Mesodermal cell (in vitro differentiated cells): ENCODE data around the gene PLCB4.

Experiments used
- H3K27ac ChIP-seq: 2 replicates; pipeline ENCODE4 v1.7.0; 2013; ENCODE audit warnings: mild to moderate bottlenecking, low read depth, low read length, moderate library complexity; ENCODE audit not compliant: severe bottlenecking
- H3K36me3 ChIP-seq: 2 replicates; pipeline ENCODE4 v1.7.1; 2013; ENCODE audit warnings: mild to moderate bottlenecking, low read length, moderate library complexity; ENCODE audit not compliant: control insufficient read depth, insufficient read depth
- H3K4me1 ChIP-seq: one replicate; pipeline ENCODE4 v1.7.1; 2013; ENCODE audit warnings: mild to moderate bottlenecking, low read length; ENCODE audit not compliant: insufficient read depth, control insufficient read depth, poor library complexity, severe bottlenecking
- H3K4me3 ChIP-seq: 2 replicates; pipeline ENCODE4 v1.7.0; 2013; ENCODE audit warnings: low read length, control low read depth, mild to moderate bottlenecking; ENCODE audit not compliant: insufficient read depth, poor library complexity, severe bottlenecking; ENCODE audit errors: extremely low read depth
- H3K9me3 ChIP-seq: 2 replicates; pipeline ENCODE4 v1.7.1; 2013; ENCODE audit warnings: mild to moderate bottlenecking, low read length, moderate library complexity; ENCODE audit not compliant: control insufficient read depth
- WGBS, 2 experiments: methylation state at CpG; one replicate each; pipeline ENCODE4 v1.1.5; 2013; ENCODE audit warnings: missing lambda C conversion rate in 2 of 2; ENCODE audit not compliant: insufficient coverage in 2 of 2; 5-methylcytosine and 5-hydroxymethylcytosine counted together

The PLCB4 gene

GRCh38 chr20:9338101-9338500, 269.2 kb downstream of the PLCB4 start:
- Histone ChIP-seq H3K4me1 (no peaks in the 10 kb centered on the region), H3K36me3 (peaks cover 10% of the 10 kb centered on the region), H3K4me3 (no peak overlapping the region), H3K27ac (no peak overlapping the region), H3K9me3 (no peaks in the 10 kb centered on the region)

GRCh38 chr20:9339708-9340107, 270.8 kb downstream of the PLCB4 start:
- peaks cover 3% of the 10 kb centered on the region for H3K4me1 ChIP-seq
- H3K36me3 ChIP-seq, result peaks cover 10% of the 10 kb centered on the region
- no peak overlapping the region for H3K27ac ChIP-seq
- H3K4me3 ChIP-seq, result no peak overlapping the region
- no CpG with 5 or more reads among the region's 3 CpGs for WGBS, 2 experiments
- no peaks in the 10 kb centered on the region for H3K9me3 ChIP-seq

- no CpG with 5 or more reads among the region's 2 CpGs for WGBS, 2 experiments
- Histone ChIP-seq H3K27ac (no peak overlapping the region), H3K9me3 (no peaks in the 10 kb centered on the region), H3K4me3 (no peak overlapping the region), H3K36me3 (peaks cover 10% of the 10 kb centered on the region), H3K4me1 (peaks cover 4% of the 10 kb centered on the region)
Measured at GRCh38 chr20:9342651-9343050, 273.8 kb downstream of the PLCB4 start.

GRCh38 chr20:9344083-9344920, 275.4 kb downstream of the PLCB4 start:
- no peaks in the 10 kb centered on the region for H3K9me3 ChIP-seq
- H3K36me3 ChIP-seq, result peaks cover 10% of the 10 kb centered on the region
- H3K4me3 ChIP-seq, result no peak overlapping the region
- 89 to 91% methylated on average over 8 to 10 of the region's 11 CpGs for WGBS, 2 experiments
- H3K4me1 ChIP-seq, result peaks cover 17% of the 10 kb centered on the region
- H3K27ac ChIP-seq, result no peak overlapping the region

GRCh38 chr20:9348316-9348715, 279.4 kb downstream of the PLCB4 start:
- 81 to 90% methylated on average over 2 to 3 of the region's 3 CpGs for WGBS, 2 experiments
- H3K4me1 ChIP-seq, result peaks cover 17% of the 10 kb centered on the region
- no peaks in the 10 kb centered on the region for H3K36me3 ChIP-seq
- H3K4me3 ChIP-seq, result no peak overlapping the region
- H3K9me3 ChIP-seq, result no peaks in the 10 kb centered on the region
- peak overlapping the region; percentile 65 for H3K27ac ChIP-seq

- Histone ChIP-seq H3K4me3 (no peak overlapping the region), H3K4me1 (peaks cover 17% of the 10 kb centered on the region), H3K9me3 (no peaks in the 10 kb centered on the region), H3K36me3 (no peaks in the 10 kb centered on the region), H3K27ac (peak overlapping the region; percentile 65)
- 77 to 78% methylated on average over 1 to 2 of the region's 2 CpGs for WGBS, 2 experiments
Measured at GRCh38 chr20:9348747-9349146, 279.9 kb downstream of the PLCB4 start.

GRCh38 chr20:9349249-9349648, 280.4 kb downstream of the PLCB4 start:
- 86 to 100% methylated on average over 1 of the region's 4 CpGs for WGBS, 2 experiments
- Histone ChIP-seq H3K36me3 (no peaks in the 10 kb centered on the region), H3K9me3 (no peaks in the 10 kb centered on the region), H3K27ac (no peak overlapping the region), H3K4me1 (peaks cover 17% of the 10 kb centered on the region), H3K4me3 (no peak overlapping the region)

GRCh38 chr20:9352739-9353138, 283.9 kb downstream of the PLCB4 start:
- no peak overlapping the region for H3K4me3 ChIP-seq
- H3K4me1 ChIP-seq, result peaks cover 12% of the 10 kb centered on the region
- H3K9me3 ChIP-seq, result no peaks in the 10 kb centered on the region
- no peak overlapping the region for H3K27ac ChIP-seq
- no peaks in the 10 kb centered on the region for H3K36me3 ChIP-seq

- H3K4me3 ChIP-seq, result no peak overlapping the region
- 63 to 100% methylated on average over 1 to 2 of the region's 2 CpGs for WGBS, 2 experiments
- no peaks in the 10 kb centered on the region for H3K36me3 ChIP-seq
- H3K9me3 ChIP-seq, result no peaks in the 10 kb centered on the region
- peaks cover 6% of the 10 kb centered on the region for H3K4me1 ChIP-seq
- H3K27ac ChIP-seq, result no peak overlapping the region
Measured at GRCh38 chr20:9353180-9353915, 284.5 kb downstream of the PLCB4 start.

- no peak overlapping the region for H3K27ac ChIP-seq
- no CpG with 5 or more reads among the region's 1 CpG for WGBS, 2 experiments
- H3K9me3 ChIP-seq, result no peaks in the 10 kb centered on the region
- no peaks in the 10 kb centered on the region for H3K36me3 ChIP-seq
- H3K4me3 ChIP-seq, result no peak overlapping the region
- H3K4me1 ChIP-seq, result peaks cover under 1% of the 10 kb centered on the region
Measured at GRCh38 chr20:9353916-9354276, 285.0 kb downstream of the PLCB4 start.

GRCh38 chr20:9354579-9354978, 285.7 kb downstream of the PLCB4 start:
- H3K9me3 ChIP-seq, result no peaks in the 10 kb centered on the region
- no peak overlapping the region for H3K4me3 ChIP-seq
- H3K27ac ChIP-seq, result no peak overlapping the region
- WGBS, 2 experiments, result 88% methylated on average over 1 of the region's 2 CpGs; no CpG with 5 or more reads in 1 of the 2 experiments
- H3K36me3 ChIP-seq, result no peaks in the 10 kb centered on the region
- no peaks in the 10 kb centered on the region for H3K4me1 ChIP-seq
